Epithelial cell of esophagus (primary cell): ENCODE results near the gene VPREB3.

Source experiments
- DNase-seq: peaks from one replicate; pipeline ENCODE4 v3.0.0; 2010; ENCODE audit warnings: low read depth
- H3K4me3 ChIP-seq: 2 replicates; pipeline ENCODE4 v1.5.1; 2011; ENCODE audit warnings: mild to moderate bottlenecking, low read length, control low read depth
- CTCF ChIP-seq: IDR thresholded peaks from 2 replicates; pipeline ENCODE4 v1.5.1; 2011; ENCODE audit warnings: low read depth, mild to moderate bottlenecking, low read length, control low read depth, inconsistent platforms; ENCODE audit not compliant: insufficient read depth; ENCODE audit errors: missing control alignments

VPREB3 gene

GRCh38 chr22:23781511-23782183 is 27.4 kb upstream of the VPREB3 start:
- peak; percentile 87 for DNase-seq
- no peak for TF ChIP-seq CTCF
- H3K4me3 ChIP-seq = no peak overlapping the region

- no peak for DNase-seq
- H3K4me3 ChIP-seq = no peak overlapping the region
- no peak for TF ChIP-seq CTCF
Observed at GRCh38 chr22:23781065-23781464, 26.8 kb upstream of the VPREB3 start.

GRCh38 chr22:23780146-23780748 is 26.0 kb upstream of the VPREB3 start:
- H3K4me3 ChIP-seq = no peak overlapping the region
- TF ChIP-seq CTCF = no peak
- no peak for DNase-seq

- H3K4me3 ChIP-seq = no peak overlapping the region
- no peak for DNase-seq
- no peak for TF ChIP-seq CTCF
Observed at GRCh38 chr22:23779731-23780130, 25.5 kb upstream of the VPREB3 start.

GRCh38 chr22:23779083-23779482 is 24.9 kb upstream of the VPREB3 start:
- no peak overlapping the region for H3K4me3 ChIP-seq
- no peak for TF ChIP-seq CTCF

GRCh38 chr22:23778577-23778900 is 24.3 kb upstream of the VPREB3 start:
- H3K4me3 ChIP-seq = no peak overlapping the region
- no peak for DNase-seq
- no peak for TF ChIP-seq CTCF

More at GRCh38 chr22:23779083-23779482, 24.9 kb upstream of the VPREB3 start:
- no peak for DNase-seq
